ENCODE data around the gene TOR4A. TPM values are rescaled to one million over a fixed set of nuclear protein-coding genes. Genes with fewer than 3 reads are reported as not detected.

Gene TOR4A
- total and polyA plus RNA-seq, 2 donors = 2.0 to 8.1 TPM

GRCh38 chr9:137295849-137296669, 18.5 kb downstream of the TOR4A start:
- WGBS = 7% methylated on average over 78 of the region's 78 CpGs
- H3K27ac ChIP-seq (ENCODE audit: low read depth) = no peak overlapping the region
- H3K4me3 ChIP-seq (ENCODE audit: low read depth, low read length) = peak overlapping the region; percentile 47
- no peak for DNase-seq (ENCODE audit: extremely low spot score)
- no peaks in the 10 kb centered on the region for H3K36me3 ChIP-seq (ENCODE audit: insufficient read depth)
- H3K4me1 ChIP-seq (ENCODE audit: insufficient read depth) = peaks cover 4% of the 10 kb centered on the region

DNA sequence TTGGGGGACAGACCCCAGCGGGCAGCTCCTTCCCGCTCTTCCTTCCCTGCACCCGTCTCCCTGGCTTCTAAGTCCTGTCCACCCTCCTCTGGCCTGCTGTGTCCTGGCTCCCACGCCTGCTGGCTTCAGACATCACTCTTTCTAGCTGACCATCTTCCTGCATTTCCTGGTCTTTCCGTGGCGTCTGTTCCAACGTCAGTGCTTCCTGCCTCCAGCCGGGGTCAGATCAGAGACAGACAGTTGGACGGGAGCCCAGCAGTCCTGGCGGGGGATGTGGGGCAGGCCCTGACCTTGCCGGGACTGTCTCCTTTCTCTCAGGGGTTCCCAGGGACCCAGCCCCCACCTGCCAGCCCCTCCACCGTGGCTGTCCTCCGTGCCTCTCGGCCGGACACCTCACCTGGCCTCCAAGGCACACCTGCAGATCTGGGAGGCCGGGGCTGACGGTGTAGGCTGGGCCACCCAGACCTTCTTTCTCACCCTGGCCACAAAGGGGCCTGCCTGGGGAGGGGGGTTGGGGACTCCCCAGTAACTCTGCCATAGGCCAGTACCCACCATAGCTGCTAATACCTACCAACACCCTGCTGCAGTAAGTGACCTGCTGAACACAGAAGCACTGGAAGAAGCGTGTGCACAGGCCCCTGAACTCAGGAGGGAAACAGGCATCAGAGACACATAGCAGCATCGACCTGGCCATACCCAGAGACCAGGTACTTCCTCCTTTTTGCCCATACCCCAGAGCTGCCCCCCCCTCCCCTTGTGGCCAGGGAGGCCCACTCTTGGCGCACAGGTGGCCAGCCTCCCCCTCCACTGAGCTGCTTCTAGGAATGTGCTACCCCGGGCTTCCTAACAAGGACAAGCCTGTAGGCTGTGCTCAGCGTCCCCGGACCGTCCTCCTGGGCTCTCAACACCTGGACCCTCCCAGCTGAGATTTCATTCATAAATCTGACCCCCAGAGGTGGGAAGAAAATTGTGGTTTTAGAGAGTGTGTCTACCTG, 19.4 kb downstream of the TOR4A start:
- DNase-seq (ENCODE audit: extremely low spot score) = no peak
- Histone ChIP-seq H3K27ac (ENCODE audit: low read depth) (no peak overlapping the region), H3K4me3 (ENCODE audit: low read depth, low read length) (no peak overlapping the region), H3K36me3 (ENCODE audit: insufficient read depth) (no peaks in the 10 kb centered on the region), H3K4me1 (ENCODE audit: insufficient read depth) (peaks cover 6% of the 10 kb centered on the region)
- WGBS = 48% methylated on average over 24 of the region's 24 CpGs

- Histone ChIP-seq H3K27ac (ENCODE audit: low read depth) (no peak overlapping the region), H3K36me3 (ENCODE audit: insufficient read depth) (no peaks in the 10 kb centered on the region), H3K4me3 (ENCODE audit: low read depth, low read length) (no peak overlapping the region), H3K4me1 (ENCODE audit: insufficient read depth) (peaks cover 6% of the 10 kb centered on the region)
- DNase-seq (ENCODE audit: extremely low spot score) = no peak
- 48% methylated on average over 7 of the region's 7 CpGs for WGBS
These were observed 20.4 kb downstream of the TOR4A start for GRCh38 chr9:137297966-137298365.

DNA sequence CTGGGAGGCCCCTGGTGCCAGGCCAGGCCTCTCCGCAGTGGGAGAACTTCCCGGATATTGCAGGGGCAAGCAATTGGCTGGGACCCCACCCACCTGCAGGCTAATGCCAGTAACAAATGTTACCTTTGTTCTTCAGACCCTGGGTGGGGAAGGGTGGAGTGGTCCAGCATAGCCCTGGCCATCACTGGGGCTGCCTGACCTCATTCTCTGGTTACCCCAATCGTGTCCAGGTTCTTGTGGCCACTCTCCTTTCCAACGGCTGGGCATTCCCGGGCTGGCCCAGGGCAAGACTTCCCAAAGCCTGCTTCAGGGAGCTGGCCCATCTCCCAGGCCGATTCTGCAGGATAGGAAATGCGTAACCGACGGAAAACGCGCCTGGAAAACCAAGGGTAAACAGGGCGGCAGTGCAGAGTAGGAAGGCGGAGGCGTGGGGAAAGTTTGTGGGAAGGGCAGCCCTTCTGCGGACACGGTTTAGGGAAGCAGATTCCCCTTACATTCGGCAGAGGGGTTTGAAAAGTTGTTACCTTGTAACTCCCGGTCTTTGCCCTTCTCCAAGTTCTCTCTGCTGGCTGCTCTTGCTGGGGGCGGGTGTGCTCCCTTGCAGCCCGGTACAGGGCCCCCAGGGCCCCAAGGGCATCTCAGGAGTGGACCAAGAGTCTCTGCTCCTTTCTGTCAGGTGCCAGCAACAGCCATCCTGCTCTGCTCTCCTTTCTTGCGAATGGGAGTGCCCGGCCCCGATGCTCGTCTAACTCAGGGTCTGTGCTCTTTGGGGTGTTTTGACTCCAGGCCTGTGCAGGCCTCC, 21.1 kb downstream of the TOR4A start:
- no peak for DNase-seq (ENCODE audit: extremely low spot score)
- Histone ChIP-seq H3K36me3 (ENCODE audit: insufficient read depth) (no peaks in the 10 kb centered on the region), H3K4me1 (ENCODE audit: insufficient read depth) (peaks cover 6% of the 10 kb centered on the region), H3K27ac (ENCODE audit: low read depth) (no peak overlapping the region), H3K4me3 (ENCODE audit: low read depth, low read length) (peak overlapping the region; percentile 17)
- WGBS = 47% methylated on average over 24 of the region's 24 CpGs

GRCh38 chr9:137299203-137299565, 21.7 kb downstream of the TOR4A start:
- peak overlapping the region; percentile 17 for H3K4me3 ChIP-seq (ENCODE audit: low read depth, low read length)
- no peak overlapping the region for H3K27ac ChIP-seq (ENCODE audit: low read depth)
- H3K4me1 ChIP-seq (ENCODE audit: insufficient read depth) = peaks cover 6% of the 10 kb centered on the region
- no peaks in the 10 kb centered on the region for H3K36me3 ChIP-seq (ENCODE audit: insufficient read depth)
- WGBS = 45% methylated on average over 10 of the region's 10 CpGs
- DNase-seq (ENCODE audit: extremely low spot score) = no peak

- Histone ChIP-seq H3K4me3 (ENCODE audit: low read depth, low read length) (peak overlapping the region; percentile 26), H3K27ac (ENCODE audit: low read depth) (no peak overlapping the region), H3K36me3 (ENCODE audit: insufficient read depth) (no peaks in the 10 kb centered on the region), H3K4me1 (ENCODE audit: insufficient read depth) (peaks cover 6% of the 10 kb centered on the region)
- WGBS = 17% methylated on average over 16 of the region's 16 CpGs
- DNase-seq (ENCODE audit: extremely low spot score) = no peak
These were observed 22.4 kb downstream of the TOR4A start for GRCh38 chr9:137299938-137300337.

DNA sequence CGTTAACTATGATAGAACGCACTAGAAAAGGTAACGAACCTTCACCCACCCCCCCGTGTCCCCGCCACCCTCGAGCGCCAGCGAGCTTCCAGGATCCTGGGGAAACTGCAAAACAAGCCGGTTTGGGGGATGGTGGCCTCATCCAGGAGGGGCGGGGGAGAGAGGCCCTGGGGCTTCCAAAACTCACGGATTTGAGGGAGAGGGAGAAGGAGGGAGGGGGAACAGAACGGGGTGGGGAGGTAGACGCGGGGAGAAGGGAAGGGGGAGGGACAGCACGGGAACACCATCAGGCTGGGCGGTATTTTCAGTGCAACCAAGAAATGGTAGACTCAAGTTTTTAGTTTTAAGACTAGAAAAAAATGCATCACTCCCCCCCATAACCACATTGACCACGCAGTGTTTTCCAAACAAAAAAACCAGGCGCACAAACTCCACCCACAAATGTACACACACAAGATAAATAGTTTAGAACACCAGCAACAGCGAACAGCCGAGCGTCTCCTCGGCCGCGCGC, 23.1 kb downstream of the TOR4A start:
- Histone ChIP-seq H3K4me1 (ENCODE audit: insufficient read depth) (peaks cover 4% of the 10 kb centered on the region), H3K27ac (ENCODE audit: low read depth) (no peak overlapping the region), H3K4me3 (ENCODE audit: low read depth, low read length) (peak overlapping the region; percentile 57), H3K36me3 (ENCODE audit: insufficient read depth) (no peaks in the 10 kb centered on the region)
- no peak for DNase-seq (ENCODE audit: extremely low spot score)
- WGBS = 1% methylated on average over 25 of the region's 25 CpGs

GRCh38 chr9:137301081-137301947, 23.8 kb downstream of the TOR4A start:
- WGBS = under 1% methylated on average over 115 of the region's 115 CpGs
- no peak for DNase-seq (ENCODE audit: extremely low spot score)
- no peaks in the 10 kb centered on the region for H3K36me3 ChIP-seq (ENCODE audit: insufficient read depth)
- H3K4me3 ChIP-seq (ENCODE audit: low read depth, low read length) = peak overlapping the region; percentile 57
- H3K4me1 ChIP-seq (ENCODE audit: insufficient read depth) = peaks cover 4% of the 10 kb centered on the region
- H3K27ac ChIP-seq (ENCODE audit: low read depth) = no peak overlapping the region

DNA sequence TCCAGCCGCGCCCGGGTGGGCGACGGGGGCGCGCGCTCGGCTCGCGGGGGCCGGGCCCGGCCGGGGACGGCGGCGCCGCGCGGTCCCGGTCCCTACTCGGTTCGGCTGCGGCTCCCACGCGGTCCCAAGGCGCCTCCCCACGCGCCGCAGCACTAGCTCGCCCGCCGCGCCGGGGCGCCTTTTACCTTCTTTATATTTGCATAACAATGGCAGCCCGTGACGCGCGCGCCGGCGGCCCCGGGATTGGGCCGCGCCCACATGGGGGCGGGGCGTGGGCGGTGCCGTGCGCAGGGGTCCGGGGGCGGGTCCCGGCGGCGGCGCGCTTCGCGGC, 24.6 kb downstream of the TOR4A start, which contains the start of gene NRARP:
TSS of gene NRARP (minus strand) at position 154 of the 331 bp plus-strand sequence. CDS start 343 bp downstream, outside the sequence.
- Histone ChIP-seq H3K36me3 (ENCODE audit: insufficient read depth) (no peaks in the 10 kb centered on the region), H3K4me3 (ENCODE audit: low read depth, low read length) (peak within 1 kb of the TSS; percentile 57), H3K27ac (ENCODE audit: low read depth) (peak within 1 kb of the TSS; percentile 44), H3K4me1 (ENCODE audit: insufficient read depth) (peaks cover 4% of the 10 kb centered on the region)
- 3% methylated on average over 56 of the region's 60 CpGs for WGBS
- DNase-seq (ENCODE audit: extremely low spot score) = no peak

DNA sequence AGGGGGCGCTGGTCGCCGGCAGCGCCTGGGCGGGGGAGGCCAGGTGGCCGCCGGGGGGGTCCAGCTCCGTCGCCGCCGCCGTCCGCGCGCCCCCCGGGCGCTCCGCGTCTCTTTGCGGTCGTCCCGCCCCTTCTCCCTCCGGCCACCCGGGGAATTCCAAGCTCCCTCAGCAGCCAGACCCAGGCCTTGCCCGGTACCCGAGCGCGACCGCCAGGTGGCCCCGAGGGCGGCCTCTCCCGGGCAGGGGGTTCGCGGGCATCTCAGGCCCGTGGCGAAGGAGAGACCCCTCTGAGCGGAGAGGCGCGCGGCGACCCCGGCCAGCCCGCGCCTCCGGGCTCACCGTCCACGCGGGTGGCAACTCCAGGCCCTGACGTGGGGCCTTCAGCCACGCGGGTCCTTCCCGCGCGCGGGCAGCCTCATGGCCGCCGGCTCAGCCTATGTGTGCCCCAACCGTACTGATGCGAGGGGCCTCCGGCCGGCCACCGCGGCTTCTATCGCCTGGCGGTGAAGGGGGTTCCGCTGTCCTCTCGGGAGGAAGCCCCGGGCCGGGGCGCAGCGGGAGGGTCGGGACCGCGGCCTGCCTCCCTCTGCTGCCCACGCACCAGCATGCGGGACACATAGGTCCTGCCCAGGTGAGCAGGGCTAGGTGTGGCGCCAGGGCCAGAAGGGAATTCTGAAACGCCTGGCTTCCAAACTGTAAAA, 25.1 kb downstream of the TOR4A start:
- 7% methylated on average over 78 of the region's 78 CpGs for WGBS
- peaks cover 4% of the 10 kb centered on the region for H3K4me1 ChIP-seq (ENCODE audit: insufficient read depth)
- DNase-seq (ENCODE audit: extremely low spot score) = no peak
- H3K36me3 ChIP-seq (ENCODE audit: insufficient read depth) = no peaks in the 10 kb centered on the region
- peak overlapping the region; percentile 44 for H3K27ac ChIP-seq (ENCODE audit: low read depth)
- H3K4me3 ChIP-seq (ENCODE audit: low read depth, low read length) = peak overlapping the region; percentile 57

DNA sequence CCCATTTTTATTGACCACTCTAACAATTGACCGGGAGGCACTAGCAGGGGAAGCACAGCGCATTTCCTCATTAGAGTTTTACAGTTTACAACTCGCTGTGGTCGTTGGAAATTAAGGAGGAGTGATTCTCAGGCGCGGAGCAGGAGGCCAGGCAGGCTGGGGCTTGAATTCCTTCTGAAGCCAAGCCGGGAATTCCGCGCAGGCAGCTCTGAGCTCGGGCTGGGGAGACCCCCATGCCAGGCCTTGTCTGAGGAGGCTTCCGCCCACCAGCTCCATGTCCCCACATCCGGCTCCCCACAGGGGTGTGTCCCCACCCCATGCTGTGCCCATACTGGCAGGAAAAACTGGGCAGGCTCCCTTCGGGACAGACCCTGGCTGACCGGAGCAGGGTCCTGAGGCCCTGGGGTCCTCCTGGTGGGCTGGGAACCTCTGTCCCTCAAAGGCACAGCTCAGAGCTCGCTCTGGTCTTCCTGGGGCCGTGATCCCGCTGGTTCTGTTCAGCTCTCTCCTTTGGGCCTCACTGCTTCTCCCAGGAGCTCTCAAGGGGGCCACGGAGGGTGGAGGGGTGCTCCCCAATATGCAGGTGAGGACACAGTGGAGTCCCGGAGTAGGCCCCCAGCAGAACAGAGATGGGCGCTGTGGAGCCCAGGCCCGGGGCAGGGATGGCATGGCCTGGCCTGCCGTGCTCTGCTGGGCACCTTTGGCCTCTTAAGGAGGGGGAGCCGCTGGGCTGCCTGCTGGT, 25.8 kb downstream of the TOR4A start:
- H3K36me3 ChIP-seq (ENCODE audit: insufficient read depth) = no peaks in the 10 kb centered on the region
- no peak for DNase-seq (ENCODE audit: extremely low spot score)
- no peak overlapping the region for H3K4me3 ChIP-seq (ENCODE audit: low read depth, low read length)
- WGBS = 65% methylated on average over 23 of the region's 23 CpGs
- peak overlapping the region; percentile 44 for H3K27ac ChIP-seq (ENCODE audit: low read depth)
- H3K4me1 ChIP-seq (ENCODE audit: insufficient read depth) = peaks cover 4% of the 10 kb centered on the region
